ENCODE results near the gene TTL.
"Not testable (repeated sequence)": the region's sequence is repeated elsewhere in the genome, so short reads cannot be mapped to it uniquely, and the experiment has no call there.

TTL gene

DNA sequence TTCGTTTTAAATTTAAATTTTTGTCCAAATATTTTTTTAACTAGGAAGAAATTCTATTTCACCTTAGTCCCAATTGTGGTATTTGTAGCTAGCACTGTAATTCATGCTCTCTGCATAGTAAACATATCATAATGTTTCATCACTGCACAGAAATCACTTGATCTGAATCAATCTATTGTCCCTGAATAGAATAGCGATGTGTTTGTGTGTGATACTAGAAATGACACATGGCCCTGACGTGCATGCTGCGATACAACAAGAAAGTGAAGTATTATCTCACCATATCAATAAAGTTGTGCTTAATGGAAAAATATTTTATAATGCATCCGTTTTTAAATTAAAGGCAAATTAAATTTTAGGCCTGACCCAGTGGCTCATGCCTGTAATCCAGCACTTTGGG lies 10.0 kb downstream of the TTL start:
- DNase-seq (ENCODE audit: low spot score) = no peak
- TF ChIP-seq, protein P1, sequence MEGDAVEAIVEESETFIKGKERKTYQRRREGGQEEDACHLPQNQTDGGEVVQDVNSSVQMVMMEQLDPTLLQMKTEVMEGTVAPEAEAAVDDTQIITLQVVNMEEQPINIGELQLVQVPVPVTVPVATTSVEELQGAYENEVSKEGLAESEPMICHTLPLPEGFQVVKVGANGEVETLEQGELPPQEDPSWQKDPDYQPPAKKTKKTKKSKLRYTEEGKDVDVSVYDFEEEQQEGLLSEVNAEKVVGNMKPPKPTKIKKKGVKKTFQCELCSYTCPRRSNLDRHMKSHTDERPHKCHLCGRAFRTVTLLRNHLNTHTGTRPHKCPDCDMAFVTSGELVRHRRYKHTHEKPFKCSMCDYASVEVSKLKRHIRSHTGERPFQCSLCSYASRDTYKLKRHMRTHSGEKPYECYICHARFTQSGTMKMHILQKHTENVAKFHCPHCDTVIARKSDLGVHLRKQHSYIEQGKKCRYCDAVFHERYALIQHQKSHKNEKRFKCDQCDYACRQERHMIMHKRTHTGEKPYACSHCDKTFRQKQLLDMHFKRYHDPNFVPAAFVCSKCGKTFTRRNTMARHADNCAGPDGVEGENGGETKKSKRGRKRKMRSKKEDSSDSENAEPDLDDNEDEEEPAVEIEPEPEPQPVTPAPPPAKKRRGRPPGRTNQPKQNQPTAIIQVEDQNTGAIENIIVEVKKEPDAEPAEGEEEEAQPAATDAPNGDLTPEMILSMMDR (IDR thresholded peaks at IDR 0.05; ENCODE audit: borderline replicate concordance, control extremely low read depth, extremely low read depth, insufficient read depth, missing control alignments) = no peak
- in situ Hi-C loops (cut with MboI; ENCODE audit: low sequenced_read_pairs, unreplicated experiment) = no loop called here

DNA sequence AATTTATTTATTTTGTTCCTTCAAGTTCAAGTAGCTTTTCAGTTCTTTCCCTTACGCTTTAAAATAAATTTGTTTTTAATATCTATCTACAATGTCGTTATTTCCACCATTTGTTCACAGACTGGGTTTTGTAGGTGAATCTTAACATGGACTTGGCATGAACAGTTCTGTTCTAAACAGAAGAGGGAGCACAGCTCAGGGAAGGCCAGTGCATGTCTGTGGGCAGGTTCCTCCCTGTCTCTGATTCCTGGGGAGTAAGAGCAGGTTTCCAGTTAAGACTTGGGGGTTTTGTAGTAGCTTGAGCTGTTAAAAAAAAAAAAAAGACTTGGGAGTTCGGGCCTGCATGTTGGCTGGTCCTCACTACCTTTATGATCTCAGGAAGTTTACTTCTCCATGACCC lies 11.1 kb downstream of the TTL start:
- in situ Hi-C loops (cut with MboI; ENCODE audit: low sequenced_read_pairs, unreplicated experiment) = no loop called here
- TF ChIP-seq, protein P1 (IDR thresholded peaks at IDR 0.05; ENCODE audit: borderline replicate concordance, control extremely low read depth, extremely low read depth, insufficient read depth, missing control alignments) = no peak
- no peak for DNase-seq (ENCODE audit: low spot score)

DNA sequence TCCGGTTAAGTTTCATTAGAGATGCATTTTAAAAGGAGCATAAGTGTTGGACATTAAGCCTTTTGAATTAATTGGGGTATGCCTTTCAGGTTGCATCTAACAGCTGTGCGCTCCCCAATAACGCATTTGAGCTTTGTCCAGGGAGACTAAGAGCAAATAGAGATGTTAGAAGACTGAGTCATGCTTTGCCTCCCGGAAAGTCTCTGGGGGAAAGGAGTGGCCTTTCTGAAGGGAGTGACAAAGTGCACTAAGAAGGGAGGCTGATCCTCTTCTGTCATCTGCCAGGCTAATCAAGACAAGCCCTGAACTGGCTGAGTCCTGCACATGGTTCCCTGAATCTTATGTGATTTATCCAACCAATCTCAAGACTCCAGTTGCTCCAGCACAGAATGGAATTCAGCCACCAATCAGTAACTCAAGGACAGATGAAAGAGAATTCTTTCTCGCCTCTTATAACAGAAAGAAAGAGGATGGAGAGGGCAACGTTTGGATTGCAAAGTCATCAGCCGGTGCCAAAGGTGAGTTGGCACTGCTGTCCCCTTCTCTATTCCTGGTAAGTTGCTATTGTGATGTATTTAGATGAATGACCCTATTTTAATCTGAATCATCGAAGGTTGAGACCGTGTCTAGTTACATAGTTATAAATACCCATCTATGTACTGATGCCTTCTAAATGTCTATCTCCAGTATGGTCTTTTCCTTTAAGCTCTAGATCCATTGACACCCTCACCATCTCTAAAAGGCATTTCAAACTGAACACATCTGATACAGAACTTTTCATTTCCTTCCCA lies 12.1 kb downstream of the TTL start:
- in situ Hi-C loops (cut with MboI; ENCODE audit: low sequenced_read_pairs, unreplicated experiment) = no loop called here
- DNase-seq (ENCODE audit: low spot score) = no peak
- TF ChIP-seq, protein P1 (IDR thresholded peaks at IDR 0.05; ENCODE audit: borderline replicate concordance, control extremely low read depth, extremely low read depth, insufficient read depth, missing control alignments) = no peak

DNA sequence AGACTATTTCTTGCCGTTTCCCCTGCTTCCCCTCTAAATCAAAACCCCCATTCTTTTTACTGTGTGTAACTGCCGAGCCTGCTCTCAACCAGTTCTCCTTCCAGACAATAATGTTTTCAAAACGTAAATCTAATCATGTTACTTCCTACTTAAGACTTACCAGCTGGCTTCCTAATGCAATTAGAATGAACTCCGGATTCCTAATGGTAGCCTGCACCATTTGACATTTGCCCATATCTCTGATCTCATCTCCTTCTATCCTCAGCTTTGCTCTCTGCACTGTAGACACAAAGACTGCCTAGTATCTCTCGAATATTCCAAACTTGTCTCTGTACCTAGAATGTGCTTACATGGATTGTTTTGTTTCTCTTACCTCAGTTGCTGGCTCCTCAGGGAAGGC lies 12.9 kb downstream of the TTL start:
- TF ChIP-seq, protein P1 (IDR thresholded peaks at IDR 0.05; ENCODE audit: borderline replicate concordance, control extremely low read depth, extremely low read depth, insufficient read depth, missing control alignments) = no peak
- in situ Hi-C loops (cut with MboI; ENCODE audit: low sequenced_read_pairs, unreplicated experiment) = no loop called here
- no peak for DNase-seq (ENCODE audit: low spot score)

DNA sequence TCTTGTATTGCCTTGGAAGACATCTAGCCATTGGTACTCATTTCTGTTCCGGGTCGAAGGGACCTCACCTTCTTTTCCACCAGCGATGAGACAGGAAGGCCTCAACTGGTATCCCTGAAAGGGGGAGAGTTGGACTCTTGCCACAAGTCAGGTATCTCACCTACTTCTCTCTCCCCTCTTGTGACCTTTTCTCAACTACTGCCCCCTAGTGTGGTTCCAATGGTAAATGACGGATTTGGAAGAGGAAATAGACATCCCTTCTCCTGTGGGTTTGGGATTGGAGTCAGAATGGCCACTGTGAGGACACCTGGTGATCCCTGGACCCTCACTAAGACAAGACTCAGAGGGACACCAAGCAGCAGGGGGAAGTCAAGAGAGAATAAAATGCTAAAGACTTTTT lies 13.9 kb downstream of the TTL start:
- DNase-seq (ENCODE audit: low spot score); in situ Hi-C loops (cut with MboI; ENCODE audit: low sequenced_read_pairs, unreplicated experiment): not testable (repeated sequence)

DNA sequence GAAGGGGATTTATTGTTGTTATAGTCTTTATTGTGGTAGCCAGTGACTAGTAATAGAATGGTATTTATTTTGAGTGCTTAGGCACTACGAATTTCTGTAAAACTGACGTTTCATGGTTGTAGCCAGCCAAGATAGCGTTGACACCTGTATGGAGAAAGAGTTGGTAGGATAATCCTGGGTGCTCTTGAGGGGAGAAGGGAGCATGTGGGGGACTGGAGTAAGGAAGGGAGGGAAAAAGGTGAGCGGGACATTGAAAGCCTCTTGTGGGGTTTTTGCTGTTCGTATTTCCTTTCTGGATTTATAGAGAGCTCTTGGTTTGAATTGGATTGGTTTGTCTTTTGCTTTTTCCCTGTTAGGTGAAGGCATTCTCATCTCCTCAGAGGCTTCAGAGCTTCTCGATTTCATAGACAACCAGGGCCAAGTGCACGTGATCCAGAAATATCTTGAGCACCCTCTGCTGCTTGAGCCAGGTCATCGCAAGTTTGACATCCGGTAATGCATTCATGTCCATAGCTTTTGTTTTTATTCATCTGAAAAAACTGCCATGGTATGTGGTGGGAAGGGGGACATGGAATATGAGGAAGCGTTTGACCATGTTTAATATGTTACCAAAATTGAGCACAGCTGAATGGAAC lies 19.0 kb downstream of the TTL start:
- DNase-seq (ENCODE audit: low spot score); in situ Hi-C loops (cut with MboI; ENCODE audit: low sequenced_read_pairs, unreplicated experiment): not testable (repeated sequence)
- TF ChIP-seq, protein P1 (IDR thresholded peaks at IDR 0.05; ENCODE audit: borderline replicate concordance, control extremely low read depth, extremely low read depth, insufficient read depth, missing control alignments) = peak; percentile 26

DNA sequence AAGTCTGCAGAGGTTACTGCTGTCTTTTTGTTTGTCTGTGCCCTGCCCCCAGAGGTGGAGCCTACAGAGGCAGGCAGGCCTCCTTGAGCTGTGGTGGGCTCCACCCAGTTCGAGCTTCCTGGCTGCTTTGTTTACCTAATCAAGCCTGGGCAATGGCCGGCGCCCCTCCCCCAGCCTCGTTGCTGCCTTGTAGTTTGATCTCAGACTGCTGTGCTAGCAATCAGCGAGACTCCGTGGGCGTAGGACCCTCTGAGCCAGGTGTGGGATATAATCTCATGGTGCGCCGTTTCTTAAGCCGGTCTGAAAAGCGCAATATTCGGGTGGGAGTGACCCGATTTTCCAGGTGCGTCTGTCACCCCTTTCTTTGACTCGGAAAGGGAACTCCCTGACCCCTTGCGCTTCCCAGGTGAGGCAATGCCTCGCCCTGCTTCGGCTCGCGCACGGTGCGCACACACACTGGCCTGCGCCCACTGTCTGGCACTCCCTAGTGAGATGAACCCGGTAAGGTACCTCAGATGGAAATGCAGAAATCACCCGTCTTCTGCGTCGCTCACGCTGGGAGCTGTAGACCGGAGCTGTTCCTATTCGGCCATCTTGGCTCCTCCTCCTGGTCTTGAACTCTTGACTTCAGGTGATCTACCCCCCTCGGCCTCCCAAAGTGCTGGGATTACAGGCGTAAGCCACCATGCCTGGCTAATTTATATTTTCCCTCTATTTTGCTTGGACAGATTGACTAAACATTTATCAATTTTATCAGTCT lies 27.5 kb downstream of the TTL start:
- in situ Hi-C loops (cut with MboI; ENCODE audit: low sequenced_read_pairs, unreplicated experiment); DNase-seq (ENCODE audit: low spot score): not testable (repeated sequence)

Measured in GM13976 (cell line).